HG02884 (cell line): ENCODE results near the gene TBC1D21.

ENCODE experiments used
- ATAC-seq: cut with Tn5 transposase; IDR thresholded peaks from one replicate; pipeline ENCODE4 v1.9.1; 2021; ENCODE audit warnings: mild to moderate bottlenecking, moderate library complexity; ENCODE audit not compliant: unreplicated experiment

The TBC1D21 gene

GRCh38 chr15:73858062-73858461, 15.3 kb upstream of the TBC1D21 start:
- ATAC-seq, result no peak

GRCh38 chr15:73862276-73862675, 11.1 kb upstream of the TBC1D21 start:
- no peak for ATAC-seq

- no peak for ATAC-seq
Observed at GRCh38 chr15:73865379-73865778, 8.0 kb upstream of the TBC1D21 start.

GRCh38 chr15:73865904-73866303, 7.5 kb upstream of the TBC1D21 start:
- no peak for ATAC-seq

- ATAC-seq, result no peak
Observed at GRCh38 chr15:73866481-73866880, 6.9 kb upstream of the TBC1D21 start.

- ATAC-seq, result no peak
Observed at GRCh38 chr15:73866881-73867410, 6.4 kb upstream of the TBC1D21 start.

GRCh38 chr15:73867426-73867825, 5.9 kb upstream of the TBC1D21 start:
- ATAC-seq, result no peak

GRCh38 chr15:73867956-73868355, 5.4 kb upstream of the TBC1D21 start:
- no peak for ATAC-seq

GRCh38 chr15:73869216-73869995, 4.0 kb upstream of the TBC1D21 start:
- no peak for ATAC-seq

- ATAC-seq, result no peak
Observed at GRCh38 chr15:73870700-73871408, 2.5 kb upstream of the TBC1D21 start.

- no peak for ATAC-seq
Observed at GRCh38 chr15:73872346-73872745, 1.0 kb upstream of the TBC1D21 start.

- ATAC-seq, result no peak
Observed at GRCh38 chr15:73873889-73874511, 636 bp downstream of the TBC1D21 start.

- ATAC-seq, result no peak
Observed at GRCh38 chr15:73879426-73879825, 6.1 kb downstream of the TBC1D21 start.

GRCh38 chr15:73881579-73882320, 8.4 kb downstream of the TBC1D21 start:
- ATAC-seq, result no peak

- no peak for ATAC-seq
Observed at GRCh38 chr15:73882761-73883419, 9.5 kb downstream of the TBC1D21 start.

- no peak for ATAC-seq
Observed at GRCh38 chr15:73884159-73884558, 10.8 kb downstream of the TBC1D21 start.

GRCh38 chr15:73885954-73886700, 12.8 kb downstream of the TBC1D21 start:
- ATAC-seq, result no peak

GRCh38 chr15:73886717-73887345, 13.5 kb downstream of the TBC1D21 start:
- no peak for ATAC-seq

GRCh38 chr15:73887481-73887880, 14.1 kb downstream of the TBC1D21 start:
- ATAC-seq, result no peak
